Endodermal cell (in vitro differentiated cells): Measurements from ENCODE around the gene STAMBPL1. TPM values are rescaled to one million over a fixed set of nuclear protein-coding genes. Genes with fewer than 3 reads are reported as not detected.

Source experiments
- DNase-seq: peaks from one replicate; pipeline ENCODE4 v3.0.0-alpha.2; 2017
- H3K27ac ChIP-seq: 2 replicates; pipeline ENCODE4 v1.5.1; 2013; ENCODE audit warnings: mild to moderate bottlenecking, low read depth, low read length, moderate library complexity
- H3K27me3 ChIP-seq: 2 replicates; pipeline ENCODE4 v1.6.1; 2013; ENCODE audit warnings: mild to moderate bottlenecking, low read length, moderate library complexity; ENCODE audit not compliant: insufficient read depth, control insufficient read depth, poor library complexity, severe bottlenecking
- H3K36me3 ChIP-seq: 2 replicates; pipeline ENCODE4 v1.7.0; 2013; ENCODE audit warnings: mild to moderate bottlenecking, low read length, moderate library complexity; ENCODE audit not compliant: control insufficient read depth, insufficient read depth
- H3K4me1 ChIP-seq: one replicate; pipeline ENCODE4 v1.7.0; 2013; ENCODE audit warnings: low read length; ENCODE audit not compliant: control insufficient read depth, insufficient read depth
- H3K4me3 ChIP-seq: 2 replicates; pipeline ENCODE4 v1.5.1; 2013; ENCODE audit warnings: mild to moderate bottlenecking, low read length, moderate library complexity
- H3K9ac ChIP-seq: 2 replicates; pipeline ENCODE4 v1.6.1; 2013; ENCODE audit warnings: mild to moderate bottlenecking, low read length, moderate library complexity; ENCODE audit not compliant: poor library complexity, severe bottlenecking; ENCODE audit errors: extremely low read depth
- H3K9me3 ChIP-seq: 2 replicates; pipeline ENCODE4 v1.6.1; 2013; ENCODE audit warnings: mild to moderate bottlenecking, low read length, moderate library complexity; ENCODE audit not compliant: control insufficient read depth
- H3K27ac Mint-ChIP-seq: 2 replicates; pipeline ENCODE4 v1.8.0; 2020; ENCODE audit warnings: mixed read lengths
- H3K27me3 Mint-ChIP-seq: 2 replicates; pipeline ENCODE4 v1.8.0; 2021; ENCODE audit warnings: mild to moderate bottlenecking, mixed read lengths; ENCODE audit not compliant: insufficient read depth
- H3K36me3 Mint-ChIP-seq: 2 replicates; pipeline ENCODE4 v1.8.0; 2020; ENCODE audit warnings: low read depth, mixed read lengths
- H3K4me1 Mint-ChIP-seq: 2 replicates; pipeline ENCODE4 v1.8.0; 2020; ENCODE audit warnings: mixed read lengths
- H3K4me3 Mint-ChIP-seq: 2 replicates; pipeline ENCODE4 v1.8.0; 2020; ENCODE audit warnings: mild to moderate bottlenecking, moderate library complexity, mixed read lengths
- H3K9me3 Mint-ChIP-seq: 2 replicates; pipeline ENCODE4 v1.8.0; 2020; ENCODE audit warnings: mild to moderate bottlenecking, mixed read lengths
- CTCF ChIP-seq: fragments of 200-600 bp; sonication (generic); conservative IDR thresholded peaks from 2 replicates; pipeline ENCODE4 v1.5.0; 2021; ENCODE audit warnings: antibody characterized with exemption, mild to moderate bottlenecking
- WGBS, 2 experiments: methylation state at CpG; one replicate each; pipeline versions ENCODE4 v1.1.5 to v1.1.7; 2013; ENCODE audit warnings: missing lambda C conversion rate in 2 of 2, mixed read lengths in 1 of 2; ENCODE audit not compliant: insufficient coverage in 1 of 2, insufficient read length in 1 of 2; 5-methylcytosine and 5-hydroxymethylcytosine counted together
- total RNA-seq, 2 donors: library from RNA; stranded (reverse); fragmentation: NEBNext Ultra II Directional in 1 of 2; extraction: Animal tissue kit (Norgen Biotek cat#: 25700) in 1 of 2; gene quantifications; 2 replicates in 1 of 2; 3 replicates in 1 of 2; pipeline ENCODE4 v1.2.1, GENCODE V29; 2021

The STAMBPL1 gene
- total RNA-seq, 2 donors from 2014 or later: 1.2 to 4.1 TPM

GRCh38 chr10:88936656-88937055 is 56.6 kb downstream of the STAMBPL1 start:
- H3K27me3 ChIP-seq: peaks cover 8% of the 10 kb centered on the region
- Mint-ChIP-seq H3K4me1 (peaks cover 7% of the 10 kb centered on the region), H3K27ac (no peak overlapping the region), H3K4me3 (no peak overlapping the region), H3K36me3 (no peaks in the 10 kb centered on the region), H3K27me3 (peaks cover 7% of the 10 kb centered on the region), H3K9me3 (no peaks in the 10 kb centered on the region)
- H3K4me1 ChIP-seq: no peaks in the 10 kb centered on the region
- TF ChIP-seq CTCF: no peak
- H3K9ac ChIP-seq: no peak overlapping the region
- 82 to 100% methylated on average over 2 to 3 of the region's 3 CpGs for WGBS, 2 experiments
- no peaks in the 10 kb centered on the region for H3K9me3 ChIP-seq
- no peak overlapping the region for H3K4me3 ChIP-seq
- no peak overlapping the region for H3K27ac ChIP-seq
- H3K36me3 ChIP-seq: no peaks in the 10 kb centered on the region
- DNase-seq: no peak

DNA sequence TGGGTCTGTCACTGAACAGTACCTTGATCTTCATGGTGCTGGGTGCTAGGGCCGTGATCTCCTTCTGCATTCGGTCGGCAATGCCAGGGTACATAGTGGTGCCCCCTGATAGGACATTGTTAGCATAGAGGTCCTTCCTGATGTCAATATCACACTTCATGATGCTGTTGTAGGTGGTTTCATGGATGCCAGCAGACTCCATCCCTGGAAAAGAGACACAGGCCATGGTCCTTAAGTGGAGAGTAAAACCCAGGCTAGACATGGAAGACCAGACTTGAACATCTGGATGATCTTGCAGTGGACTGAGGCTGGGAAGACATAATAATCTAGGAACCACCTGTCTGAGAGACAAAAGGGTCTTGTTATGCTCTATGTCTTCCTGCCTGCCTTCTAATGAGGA is 58.0 kb downstream of the STAMBPL1 start:
- 94 to 96% methylated on average over 3 of the region's 3 CpGs for WGBS, 2 experiments
- DNase-seq: no peak
- H3K4me3 Mint-ChIP-seq: no peak overlapping the region
- Histone ChIP-seq H3K4me1 (no peaks in the 10 kb centered on the region), H3K27me3 (peaks cover 5% of the 10 kb centered on the region), H3K4me3 (no peak overlapping the region), H3K9me3 (no peaks in the 10 kb centered on the region), H3K36me3 (no peaks in the 10 kb centered on the region), H3K27ac (no peak overlapping the region), H3K9ac (no peak overlapping the region)
- H3K36me3 Mint-ChIP-seq: no peaks in the 10 kb centered on the region
- TF ChIP-seq CTCF: no peak
- no peak overlapping the region for H3K27ac Mint-ChIP-seq
- no peaks in the 10 kb centered on the region for H3K9me3 Mint-ChIP-seq
- H3K4me1 Mint-ChIP-seq: peaks cover 3% of the 10 kb centered on the region
- H3K27me3 Mint-ChIP-seq: no peaks in the 10 kb centered on the region

DNA sequence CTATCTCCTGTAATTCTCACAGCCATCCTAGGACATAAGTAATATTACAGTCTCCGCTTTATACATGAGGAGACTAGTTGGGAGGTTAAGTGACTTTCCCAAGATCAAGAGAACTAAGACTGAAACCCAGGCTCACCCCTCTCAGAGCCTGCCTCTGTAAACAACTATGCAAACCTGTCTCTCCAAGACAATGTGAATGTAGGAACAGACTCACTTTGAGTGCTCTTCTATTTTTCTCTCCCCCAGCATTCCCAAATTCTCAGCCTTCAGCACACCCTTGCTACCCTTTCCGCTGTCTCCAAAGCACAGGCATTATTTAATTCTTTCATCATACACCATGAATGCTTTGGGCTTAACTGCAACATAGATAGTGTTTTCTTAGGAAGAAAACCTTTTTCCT is 58.9 kb downstream of the STAMBPL1 start:
- Histone ChIP-seq H3K36me3 (no peaks in the 10 kb centered on the region), H3K4me1 (no peaks in the 10 kb centered on the region), H3K9ac (no peak overlapping the region), H3K4me3 (no peak overlapping the region), H3K27me3 (no peaks in the 10 kb centered on the region), H3K9me3 (no peaks in the 10 kb centered on the region), H3K27ac (no peak overlapping the region)
- no peaks in the 10 kb centered on the region for H3K36me3 Mint-ChIP-seq
- no peak overlapping the region for H3K4me3 Mint-ChIP-seq
- WGBS, 2 experiments: 92 to 100% methylated on average over 1 to 2 of the region's 2 CpGs
- DNase-seq: no peak
- H3K27ac Mint-ChIP-seq: no peak overlapping the region
- no peak for TF ChIP-seq CTCF
- H3K9me3 Mint-ChIP-seq: no peaks in the 10 kb centered on the region
- H3K27me3 Mint-ChIP-seq: no peaks in the 10 kb centered on the region
- peaks cover 3% of the 10 kb centered on the region for H3K4me1 Mint-ChIP-seq
